ENCODE measurements around the gene SIKE1.

GRCh38 chr1:114794038-114794437, 13.6 kb upstream of the SIKE1 start:
- TF ChIP-seq CTCF (IDR thresholded peaks at IDR 0.05) (no peak), POLR2A (IDR thresholded peaks at IDR 0.05) (no peak), POLR2AphosphoS5 (IDR thresholded peaks at IDR 0.05) (no peak)

All from gastroesophageal sphincter (tissue), 3 donors.